KOPT-K1 (cell line): ENCODE data around the gene PRKCD.

Experiments used
- H3K27ac ChIP-seq: fragments of 200-600 bp; sonication (generic); 2 replicates; pipeline ENCODE4 v1.5.1; 2016; ENCODE audit warnings: antibody characterized with exemption, mild to moderate bottlenecking, low read depth, low read length; ENCODE audit not compliant: poor library complexity, severe bottlenecking
- H3K36me3 ChIP-seq: fragments of 200-600 bp; sonication (generic); 2 replicates; pipeline ENCODE4 v1.5.1; 2017; ENCODE audit warnings: antibody characterized with exemption, mild to moderate bottlenecking, low read length, moderate library complexity; ENCODE audit not compliant: insufficient read depth
- H3K9me3 ChIP-seq: fragments of 200-600 bp; sonication (generic); 2 replicates; pipeline ENCODE4 v1.5.1; 2017; ENCODE audit warnings: antibody characterized with exemption, low read length, mild to moderate bottlenecking; ENCODE audit not compliant: insufficient read depth, poor library complexity, severe bottlenecking

PRKCD gene

DNA sequence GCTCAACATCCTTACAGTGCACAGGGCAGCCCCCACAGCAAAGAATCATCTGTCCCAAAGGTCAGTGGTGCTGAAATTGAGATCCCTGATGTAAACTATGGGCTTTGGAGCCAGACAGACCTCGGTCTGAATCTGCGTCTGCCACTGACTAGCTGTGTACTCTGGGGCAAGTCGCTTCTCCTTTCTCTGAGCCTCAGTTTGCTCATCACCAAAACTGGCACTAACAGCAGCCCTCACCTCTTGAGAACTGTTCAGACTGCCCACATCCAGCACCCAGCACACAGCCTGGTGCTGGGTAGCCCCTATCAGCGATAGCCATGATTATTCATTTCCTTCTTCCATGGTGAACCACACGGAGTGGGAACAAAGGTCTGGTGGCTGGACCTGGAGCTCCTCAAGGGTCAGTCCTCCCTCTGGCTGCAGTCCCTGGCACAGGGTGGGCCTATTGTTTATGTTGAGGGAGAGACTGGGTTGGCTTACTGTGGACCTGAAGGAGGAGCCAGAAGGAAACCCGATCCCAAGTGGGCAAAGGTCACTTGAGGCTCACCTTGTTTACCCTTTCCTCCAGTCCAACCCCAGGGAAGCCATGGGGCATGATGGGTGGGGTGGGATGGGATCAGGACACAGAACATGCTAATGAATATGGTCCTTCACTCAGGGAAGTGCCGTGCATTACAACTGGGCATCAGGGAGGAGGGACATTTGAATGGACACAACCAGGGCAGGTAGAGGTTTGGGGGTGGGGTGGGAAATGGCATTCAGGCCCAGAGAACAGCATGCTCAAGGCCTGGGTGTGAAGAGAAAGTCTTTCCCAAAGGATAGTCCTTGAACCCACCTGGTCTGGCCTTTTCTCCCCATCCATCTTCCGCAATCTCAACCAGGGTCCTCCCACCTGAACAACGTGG lies 1.6 kb upstream of the PRKCD start:
- H3K36me3 ChIP-seq: no peaks in the 10 kb centered on the region
- no peaks in the 10 kb centered on the region for H3K9me3 ChIP-seq
- H3K27ac ChIP-seq: no peak overlapping the region

DNA sequence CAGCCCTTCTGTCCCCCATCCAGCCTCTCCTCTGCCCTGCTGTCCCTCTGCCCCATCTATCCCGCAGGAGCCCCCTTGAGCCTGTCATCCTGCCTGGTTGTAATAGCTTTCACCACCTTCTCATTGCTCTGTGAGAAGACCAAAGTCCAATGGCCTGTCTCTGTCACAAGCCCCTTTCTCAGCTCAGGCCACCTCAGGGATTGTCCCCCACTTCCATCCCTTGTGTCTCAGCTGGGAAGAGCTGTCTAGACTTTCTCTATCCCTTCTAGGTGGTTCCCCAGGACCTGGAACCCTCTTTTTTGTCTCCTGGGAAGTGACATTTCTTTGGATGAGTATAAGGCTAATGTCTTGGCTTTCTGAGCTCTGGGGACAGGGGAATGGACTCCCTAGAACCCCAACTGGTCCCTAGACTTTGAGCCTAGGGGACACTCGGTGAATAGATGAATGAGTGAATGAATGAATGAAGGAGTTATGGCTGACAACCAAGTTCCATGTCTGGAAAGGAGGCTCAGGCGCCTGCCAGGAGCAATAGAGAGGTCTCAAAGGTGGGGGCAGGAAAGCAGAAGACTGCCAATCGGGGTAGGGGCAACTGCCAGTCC lies 849 bp upstream of the PRKCD start:
- Histone ChIP-seq H3K27ac (no peak overlapping the region), H3K36me3 (no peaks in the 10 kb centered on the region), H3K9me3 (no peaks in the 10 kb centered on the region)

DNA sequence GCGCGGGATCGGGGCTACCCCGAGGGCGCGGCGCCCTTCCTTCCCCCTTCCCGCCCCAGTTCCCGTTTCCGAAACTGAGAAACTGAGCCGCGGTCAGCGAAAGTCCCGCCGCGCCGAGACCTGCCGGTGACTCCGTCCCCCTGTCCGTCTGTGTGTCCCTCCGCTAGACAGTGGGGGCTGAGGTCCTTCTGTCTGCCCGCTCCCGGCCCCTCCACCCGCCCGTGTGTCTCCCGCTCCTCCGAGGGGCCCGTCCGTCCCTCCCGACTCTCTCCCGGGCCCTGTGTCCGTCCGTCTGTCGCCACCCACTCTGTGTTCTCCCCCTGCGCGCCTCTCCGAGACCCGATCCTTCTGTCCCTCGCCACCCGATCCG lies 426 bp downstream of the PRKCD start:
- H3K27ac ChIP-seq: peak overlapping the region; percentile 32
- no peaks in the 10 kb centered on the region for H3K9me3 ChIP-seq
- no peaks in the 10 kb centered on the region for H3K36me3 ChIP-seq

DNA sequence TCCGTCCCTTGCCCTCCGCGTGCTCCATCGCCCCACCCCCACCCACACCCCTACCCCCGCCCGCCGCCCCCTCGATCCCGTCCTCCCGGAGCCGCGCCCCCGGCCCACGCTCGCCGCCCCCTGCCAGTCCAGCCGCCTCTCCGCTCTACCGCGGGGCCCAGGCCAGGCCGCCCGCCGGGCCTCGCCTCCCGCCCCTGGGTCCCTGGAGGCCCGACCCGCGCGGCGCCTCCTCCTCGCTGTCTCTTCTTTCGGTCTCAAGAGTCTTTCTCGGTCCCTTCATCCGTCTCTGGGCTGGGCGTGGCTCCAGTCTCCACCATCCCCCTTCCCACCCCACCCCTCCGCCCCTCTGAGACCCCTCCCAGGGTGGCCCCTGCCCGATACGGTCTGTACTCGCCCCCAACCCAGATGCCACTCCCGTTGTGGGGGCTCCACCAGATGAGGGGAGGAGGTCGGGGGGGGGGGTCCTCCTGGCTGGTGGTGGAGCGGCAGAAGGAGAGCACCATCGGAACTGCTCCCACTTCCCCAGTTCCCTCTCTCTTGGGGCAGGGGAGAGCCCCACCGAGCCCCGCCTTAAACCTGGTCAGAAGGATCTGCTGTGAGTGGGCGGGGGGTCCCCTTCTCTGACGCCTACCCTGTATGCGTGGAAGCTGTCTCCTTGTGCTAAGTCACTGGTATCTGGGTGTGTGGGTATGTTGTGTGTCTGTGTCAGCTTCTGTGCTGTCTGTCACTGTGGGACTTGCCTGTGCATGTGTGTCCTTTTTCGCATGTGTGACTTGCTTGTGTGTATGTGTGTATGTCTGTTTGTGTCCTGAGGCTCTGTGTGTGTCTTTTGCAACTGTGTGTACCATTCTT lies 1.0 kb downstream of the PRKCD start:
- Histone ChIP-seq H3K36me3 (no peaks in the 10 kb centered on the region), H3K27ac (no peak overlapping the region)

DNA sequence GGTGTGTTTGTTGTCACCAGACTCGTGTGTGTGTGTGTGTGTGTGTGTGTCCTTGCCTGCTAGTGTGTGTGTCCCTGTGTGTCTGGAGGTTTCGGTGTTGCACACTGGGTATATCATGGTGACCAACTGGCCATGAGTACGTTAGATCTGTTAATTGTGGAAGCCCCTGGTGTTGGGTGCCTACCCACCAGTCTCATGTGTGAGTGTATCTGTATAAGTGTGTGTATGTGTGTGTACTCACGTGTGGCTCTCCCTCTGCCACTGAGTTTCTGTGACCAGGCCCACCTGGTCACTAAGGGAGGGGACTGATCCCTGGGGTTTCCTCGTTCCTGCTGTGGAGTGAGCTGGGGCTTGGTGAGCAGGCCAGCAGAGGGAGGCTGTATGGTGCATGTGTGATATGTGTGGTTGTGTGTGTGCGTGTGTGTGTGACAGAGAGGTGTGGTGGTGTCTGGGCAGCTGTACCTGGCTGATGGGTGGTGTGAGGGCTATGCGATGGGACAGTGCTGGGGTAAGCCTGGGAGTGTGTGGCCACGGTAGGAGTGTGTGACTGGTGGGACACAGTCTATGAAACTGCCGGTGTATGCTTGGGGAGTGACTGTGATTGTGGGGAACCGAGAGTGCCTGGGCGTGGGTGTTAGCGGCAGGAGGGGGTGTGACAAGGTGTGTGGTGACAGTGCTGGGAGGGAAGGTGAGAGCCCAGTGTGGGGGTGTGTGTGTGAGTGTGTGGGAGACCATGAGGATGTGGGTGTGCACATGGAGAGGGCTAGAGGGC lies 1.8 kb downstream of the PRKCD start:
- Histone ChIP-seq H3K9me3 (no peaks in the 10 kb centered on the region), H3K36me3 (no peaks in the 10 kb centered on the region), H3K27ac (no peak overlapping the region)

More for the DNA sequence above, 1.0 kb downstream of the PRKCD start:
- H3K9me3 ChIP-seq: no peaks in the 10 kb centered on the region

DNA sequence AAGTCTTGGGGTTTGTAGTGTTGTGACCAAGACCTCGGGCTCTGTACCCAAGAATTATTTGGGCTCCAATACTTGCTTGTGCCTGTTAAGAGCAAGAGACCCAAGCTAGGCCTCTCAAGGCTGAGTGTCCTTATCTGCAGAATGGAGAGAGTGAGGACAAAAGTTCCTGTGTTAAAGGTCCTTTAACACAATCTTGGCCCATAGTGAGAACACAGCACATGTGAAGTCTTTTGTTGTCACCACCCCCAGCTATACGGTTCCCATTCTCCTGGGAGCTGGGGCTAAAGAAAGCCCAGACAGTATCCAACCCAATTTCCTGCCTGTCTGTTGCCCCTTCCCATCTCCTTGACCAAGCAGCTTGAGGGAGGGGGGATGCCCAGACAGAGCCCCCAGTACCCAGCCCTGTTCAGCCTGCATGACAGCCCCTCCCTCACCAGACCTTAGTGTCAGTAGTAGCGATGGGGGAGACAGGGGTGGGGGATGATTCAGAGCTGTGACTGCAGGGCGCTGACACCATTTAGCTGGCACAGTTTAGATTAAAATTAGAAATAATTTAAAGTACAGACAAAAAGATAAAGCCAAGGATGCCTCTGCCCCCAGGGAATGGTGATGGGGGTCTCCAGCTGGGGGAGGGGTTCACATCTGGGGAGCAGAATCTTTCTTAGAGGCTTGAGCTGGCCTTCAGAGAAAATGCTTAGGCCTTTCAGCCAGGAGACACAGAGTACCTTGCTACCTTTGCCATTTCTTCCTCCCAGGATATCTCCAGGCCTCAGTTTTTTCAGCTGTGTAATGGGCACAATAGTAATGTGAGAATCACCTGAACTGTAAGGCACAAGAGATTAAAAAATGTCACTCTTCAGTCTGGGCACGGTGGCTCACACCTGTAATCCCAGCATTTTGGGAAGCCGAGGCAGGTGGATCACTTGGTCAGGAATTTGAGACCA lies 2.7 kb downstream of the PRKCD start:
- Histone ChIP-seq H3K27ac (no peak overlapping the region), H3K9me3 (no peaks in the 10 kb centered on the region)

DNA sequence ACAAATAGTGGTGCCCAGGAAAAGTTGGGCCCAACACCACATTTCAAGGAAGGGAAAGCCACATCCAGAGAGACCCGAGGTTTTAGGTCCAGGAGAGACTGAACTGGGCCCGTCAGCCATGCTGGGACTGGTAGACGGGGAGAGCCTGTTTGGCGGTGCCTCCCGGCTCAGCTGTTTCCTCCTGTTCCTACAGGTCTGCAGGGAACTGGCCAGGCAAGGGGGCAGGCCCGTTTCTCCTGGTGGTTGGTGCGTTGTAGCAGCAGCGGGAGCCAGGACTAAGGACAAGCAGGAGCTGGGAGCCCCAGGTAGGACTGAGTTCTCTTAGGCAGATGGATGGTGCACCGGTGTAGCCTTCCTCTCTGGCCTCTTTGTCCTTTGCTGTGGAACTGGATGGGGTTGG lies 3.9 kb downstream of the PRKCD start:
- no peak overlapping the region for H3K27ac ChIP-seq
- no peaks in the 10 kb centered on the region for H3K9me3 ChIP-seq
- no peaks in the 10 kb centered on the region for H3K36me3 ChIP-seq

More for the DNA sequence above, 2.7 kb downstream of the PRKCD start:
- H3K36me3 ChIP-seq: no peaks in the 10 kb centered on the region

DNA sequence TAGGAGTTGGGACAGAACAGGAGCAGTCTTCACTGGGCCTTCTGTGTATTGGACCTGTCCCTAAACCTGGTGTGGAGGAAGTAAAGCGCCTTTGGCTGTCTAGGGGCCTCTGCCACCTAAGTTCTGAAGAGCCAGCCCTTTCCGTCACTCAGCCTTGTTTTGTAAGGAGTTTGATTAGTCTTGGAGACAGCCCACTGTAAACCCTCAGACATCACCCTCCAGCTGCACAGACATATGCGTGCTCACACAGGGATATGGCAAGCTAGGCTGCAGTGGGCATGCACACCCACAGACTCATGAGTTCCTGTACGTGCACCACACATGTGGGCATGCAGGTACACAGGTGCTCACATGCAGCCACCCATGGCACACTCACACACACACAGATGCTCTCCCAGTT lies 5.2 kb downstream of the PRKCD start:
- no peaks in the 10 kb centered on the region for H3K9me3 ChIP-seq
- no peak overlapping the region for H3K27ac ChIP-seq
- no peaks in the 10 kb centered on the region for H3K36me3 ChIP-seq

DNA sequence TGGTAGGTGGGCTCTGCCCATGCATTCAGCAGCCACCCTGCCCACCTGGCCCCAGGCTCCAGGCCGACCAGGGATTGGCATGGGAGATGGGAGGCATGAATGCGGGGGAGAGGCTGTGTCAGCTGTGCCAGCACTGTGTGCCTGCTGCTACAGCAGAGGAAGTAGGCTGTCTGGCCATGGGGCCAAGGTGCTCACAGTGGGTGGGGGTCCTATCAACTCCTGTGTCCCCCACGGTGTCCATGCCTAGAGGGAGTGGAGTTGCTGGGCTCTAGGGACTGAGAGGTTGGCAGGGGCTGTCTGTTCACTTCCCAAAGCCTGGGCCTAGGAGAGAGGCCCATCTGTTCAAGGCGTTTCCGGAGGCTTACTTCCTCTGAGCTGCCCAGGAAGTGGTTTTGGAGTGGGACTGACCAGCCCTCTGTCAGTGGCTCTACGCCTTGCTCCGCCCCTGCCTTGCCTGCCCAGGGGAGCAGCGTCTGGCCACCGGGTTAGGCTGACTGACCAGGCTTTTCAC lies 5.8 kb downstream of the PRKCD start:
- H3K27ac ChIP-seq: no peak overlapping the region

DNA sequence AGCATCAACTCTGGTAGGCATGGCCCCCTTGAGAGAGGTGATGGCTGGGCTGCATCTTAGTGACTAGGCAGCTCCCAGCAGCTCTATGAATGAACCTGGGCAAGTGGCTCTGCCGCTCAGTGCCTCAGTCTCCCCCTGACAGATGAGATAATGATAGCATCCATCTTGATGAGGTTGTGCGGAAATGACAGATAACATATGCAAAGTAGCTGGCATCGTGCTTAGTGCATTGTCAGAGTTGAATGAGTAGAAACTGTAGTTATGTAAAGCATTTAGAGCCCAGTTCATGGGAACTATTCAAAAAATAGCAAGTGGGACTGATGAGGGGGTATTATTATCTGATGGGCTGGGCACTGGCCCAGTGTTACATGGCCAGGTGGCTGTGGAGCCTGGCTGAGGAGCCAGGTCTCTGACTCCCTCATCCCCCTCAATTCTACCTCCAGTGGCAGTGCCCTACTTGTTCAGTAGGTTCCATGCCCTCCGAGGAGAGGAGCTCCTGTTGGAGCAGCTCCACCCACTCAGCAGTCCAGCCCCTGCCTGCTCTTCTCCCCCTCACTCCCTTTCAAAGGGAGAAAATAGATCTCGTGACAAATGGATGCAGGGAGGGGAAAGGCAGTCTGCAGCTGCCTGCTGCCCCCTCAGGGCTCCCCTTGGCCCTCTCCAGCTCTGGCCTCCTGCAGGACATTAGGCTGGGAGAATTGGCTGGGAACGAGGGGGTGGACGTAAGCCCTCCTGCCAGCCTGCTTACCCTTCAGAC lies 6.6 kb downstream of the PRKCD start:
- H3K36me3 ChIP-seq: no peaks in the 10 kb centered on the region
- H3K27ac ChIP-seq: no peak overlapping the region
- no peaks in the 10 kb centered on the region for H3K9me3 ChIP-seq

More for the DNA sequence above, 5.8 kb downstream of the PRKCD start:
- Histone ChIP-seq H3K9me3 (no peaks in the 10 kb centered on the region), H3K36me3 (no peaks in the 10 kb centered on the region)

DNA sequence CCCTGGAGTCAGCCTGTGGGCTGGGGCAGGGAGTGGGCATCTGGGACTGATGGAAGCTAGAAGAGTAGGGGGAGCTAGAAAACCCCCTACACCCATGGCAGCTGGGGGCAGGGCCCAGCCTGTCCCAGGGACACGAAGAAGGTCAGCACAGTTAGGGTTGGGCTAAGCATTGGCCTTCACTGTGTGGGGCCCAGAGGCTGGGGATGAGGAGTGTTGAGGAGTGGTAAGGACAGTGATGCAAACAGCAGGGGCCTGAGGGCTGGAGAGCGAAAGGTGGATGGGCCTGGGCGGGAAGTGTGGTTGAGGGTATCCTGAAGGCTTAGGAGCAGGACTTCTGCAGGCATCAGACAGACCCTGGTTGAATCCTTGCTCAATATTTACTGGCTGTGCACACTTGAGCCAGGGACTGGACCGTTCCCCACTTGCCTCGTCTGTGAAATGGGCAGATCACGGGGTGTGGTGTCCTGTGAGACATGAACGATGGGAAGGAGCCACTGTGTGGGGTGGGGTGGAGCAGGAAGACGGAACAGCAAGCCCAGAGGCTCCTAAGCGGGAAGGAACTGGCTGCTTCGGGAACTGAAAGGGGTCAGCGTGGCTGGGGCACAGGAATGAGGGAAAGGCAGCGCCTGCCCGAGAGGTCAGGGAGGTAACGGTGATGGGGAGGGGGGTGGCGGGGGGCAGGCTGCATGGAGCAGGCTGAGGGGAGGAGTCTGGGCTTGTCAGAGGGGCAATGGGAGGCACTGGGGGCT lies 7.3 kb downstream of the PRKCD start:
- H3K36me3 ChIP-seq: no peaks in the 10 kb centered on the region
- peak overlapping the region; percentile 67 for H3K27ac ChIP-seq
- no peaks in the 10 kb centered on the region for H3K9me3 ChIP-seq

DNA sequence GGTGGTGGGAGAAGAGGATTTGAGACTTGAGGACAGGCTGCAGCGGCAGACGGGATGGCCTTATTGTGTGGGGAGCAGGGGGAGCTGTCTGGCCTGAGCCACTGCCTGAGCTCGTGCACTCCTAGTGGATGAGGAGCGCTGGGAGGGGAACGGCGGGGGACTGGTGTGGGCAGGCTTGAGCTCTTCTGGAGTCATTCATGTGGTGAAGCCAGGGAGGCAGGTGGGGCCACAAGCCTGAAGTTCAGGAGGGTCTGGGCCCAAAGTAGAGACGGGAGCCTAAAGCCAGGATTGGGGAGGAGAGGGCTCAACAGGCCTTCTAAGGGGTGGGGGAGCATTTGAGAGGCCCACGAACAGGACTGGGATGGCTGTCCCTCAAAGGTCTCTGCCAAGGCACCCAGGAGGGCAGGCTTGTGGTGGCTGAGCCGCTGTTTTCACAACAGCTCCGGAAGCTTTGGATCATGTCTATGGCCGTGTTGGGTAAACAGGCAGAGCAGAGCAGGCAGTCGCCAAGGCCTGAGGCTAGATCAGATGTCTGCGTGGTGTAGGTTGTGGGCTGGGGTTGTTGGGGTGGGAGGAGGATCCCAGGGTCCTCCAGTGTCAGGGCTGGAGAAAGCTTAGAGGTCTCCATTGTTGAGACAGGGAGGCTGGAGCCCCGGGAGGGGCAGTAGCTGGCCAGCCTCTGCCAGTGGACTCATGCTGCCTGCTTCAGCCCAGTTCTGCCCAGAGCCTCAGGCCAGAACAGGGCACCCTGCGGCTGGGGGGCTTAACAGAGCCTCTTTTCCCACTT lies 8.2 kb downstream of the PRKCD start:
- peak overlapping the region; percentile 67 for H3K27ac ChIP-seq
- H3K36me3 ChIP-seq: no peaks in the 10 kb centered on the region
- H3K9me3 ChIP-seq: no peaks in the 10 kb centered on the region
